GM12801 (cell line): ENCODE data around the gene SBK2.

ENCODE experiments used
- CTCF ChIP-seq: IDR thresholded peaks from one replicate; pipeline ENCODE4 v1.5.1; 2011; ENCODE audit warnings: control low read depth; ENCODE audit not compliant: insufficient read length; ENCODE audit errors: extremely low read depth

The SBK2 gene

GRCh38 chr19:55525289-55526101, 11.4 kb downstream of the SBK2 start:
- TF ChIP-seq CTCF: no peak

GRCh38 chr19:55520691-55521292, 16.1 kb downstream of the SBK2 start:
- TF ChIP-seq CTCF: no peak

GRCh38 chr19:55519451-55520311, 17.3 kb downstream of the SBK2 start:
- no peak for TF ChIP-seq CTCF

- no peak for TF ChIP-seq CTCF
Observed at GRCh38 chr19:55516878-55517620, 19.9 kb downstream of the SBK2 start.

GRCh38 chr19:55508120-55508519, 28.8 kb downstream of the SBK2 start:
- TF ChIP-seq CTCF: no peak

- TF ChIP-seq CTCF: no peak
Observed at GRCh38 chr19:55504981-55505380, 32.0 kb downstream of the SBK2 start.

- TF ChIP-seq CTCF: no peak
Observed at GRCh38 chr19:55504252-55504603, 32.7 kb downstream of the SBK2 start.
